ENCODE measurements around the gene ADPRM.
"Not testable (repeated sequence)": the region's sequence is repeated elsewhere in the genome, so short reads cannot be mapped to it uniquely, and the experiment has no call there.

ADPRM gene

GRCh38 chr17:10697092-10698081 is at the start of gene ADPRM, which contains the start of gene SCO1:
Gene ADPRM (plus strand): TSS chr17:10697594. CDS start chr17:10704927, 7,333 bp downstream.
Gene SCO1 (minus strand): TSS chr17:10697533. CDS start chr17:10697507, 26 bp downstream.
- DNase-seq (peak; percentile 91), ATAC-seq (peak; percentile 99)

DNA sequence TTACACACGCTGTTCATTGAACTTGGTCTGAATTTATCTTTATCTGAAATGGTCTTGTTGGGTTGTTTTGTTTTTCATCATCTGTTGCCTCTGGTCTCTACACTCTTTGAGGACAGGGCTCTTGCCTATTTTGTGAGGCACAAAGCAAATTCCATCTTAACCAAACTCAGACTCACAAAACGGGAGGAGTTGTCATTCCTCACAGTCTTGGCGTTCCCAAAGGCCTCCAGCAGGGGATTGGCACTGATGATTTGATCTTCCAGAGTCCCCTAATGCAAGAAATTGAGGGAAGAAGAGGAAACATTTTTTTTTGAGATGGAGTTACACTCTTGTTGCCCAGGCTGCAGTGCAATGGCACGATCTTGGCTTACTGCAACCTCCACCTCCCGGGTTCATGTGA is 49.0 kb upstream of the ADPRM start:
- ATAC-seq = no peak
- no peak for DNase-seq

DNA sequence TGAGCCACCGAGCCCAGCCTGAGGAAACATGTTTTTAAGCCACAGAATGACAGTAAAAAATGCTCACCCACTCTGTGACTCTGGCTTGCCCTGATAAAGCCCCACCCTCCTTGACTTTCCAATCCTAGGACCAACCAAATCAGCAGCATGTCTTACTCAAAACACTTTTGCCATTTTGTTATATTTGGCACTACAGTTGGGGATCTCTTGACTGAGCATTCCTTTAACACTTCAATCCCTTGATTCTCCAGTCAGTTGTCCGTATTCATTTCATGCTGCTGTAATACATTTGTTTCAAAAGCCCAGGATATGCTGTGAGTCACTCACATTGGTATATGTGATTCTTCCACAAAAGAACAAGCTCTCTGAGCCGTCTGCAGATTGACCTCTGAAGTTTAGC is 48.4 kb upstream of the ADPRM start:
- no peak for ATAC-seq

GRCh38 chr17:10649602-10650001 is 47.8 kb upstream of the ADPRM start:
- ATAC-seq = no peak
- DNase-seq = no peak

More for the DNA sequence above, 48.4 kb upstream of the ADPRM start:
- no peak for DNase-seq

DNA sequence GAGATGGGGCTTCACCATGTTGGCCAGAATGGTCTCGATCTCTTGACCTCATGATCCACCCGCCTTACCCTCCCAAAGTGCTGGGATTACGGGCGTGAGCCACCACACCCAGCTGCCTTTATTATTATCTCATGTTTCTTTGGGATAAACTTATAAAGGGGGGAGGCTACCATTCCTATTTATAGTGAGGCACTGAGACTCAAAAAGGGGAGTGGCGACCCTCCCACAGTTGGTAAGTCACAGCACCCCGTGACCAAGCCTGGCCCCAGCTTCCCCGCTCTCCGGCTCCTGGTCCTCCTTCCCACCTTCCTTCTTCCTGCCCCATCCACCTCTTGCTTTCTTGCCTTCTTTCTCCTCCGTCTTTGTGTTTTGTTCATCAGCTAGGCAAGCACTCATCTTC is 45.5 kb upstream of the ADPRM start:
- no peak for ATAC-seq
- DNase-seq = no peak

- ATAC-seq = peak; percentile 67
- DNase-seq = peak; percentile 12
Measured at GRCh38 chr17:10652984-10653659, 44.3 kb upstream of the ADPRM start.

- DNase-seq = no peak
- no peak for ATAC-seq
Measured at GRCh38 chr17:10653987-10654386, 43.4 kb upstream of the ADPRM start.

DNA sequence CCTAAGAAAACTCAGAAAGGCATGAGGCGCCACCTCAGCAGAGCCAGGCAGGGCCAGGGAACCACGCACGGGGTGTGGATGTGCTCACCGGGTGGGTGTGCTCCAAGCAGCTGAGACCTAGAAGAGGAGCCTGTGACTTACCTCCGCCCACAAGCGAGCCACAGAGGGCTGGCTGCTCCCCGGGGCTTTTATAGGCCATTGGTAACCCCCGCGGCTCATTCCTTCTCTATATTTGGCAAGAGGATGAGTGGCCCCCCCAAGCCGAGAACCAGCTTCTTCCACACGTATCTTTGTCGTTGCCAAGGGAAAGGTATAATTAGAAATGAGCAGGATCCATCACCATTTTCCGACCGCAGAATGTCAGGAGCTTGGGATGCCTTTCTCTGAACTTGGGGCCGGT is 40.2 kb upstream of the ADPRM start, which contains the start of gene MYH3:
MYH3 (minus strand) TSS at position 162 of the 400 bp plus-strand sequence. CDS start 2,245 bp downstream, outside the sequence.
- no peak for DNase-seq
- no peak for ATAC-seq

- DNase-seq (no peak), ATAC-seq (no peak)
Measured at GRCh38 chr17:10657879-10658278, 39.5 kb upstream of the ADPRM start.

GRCh38 chr17:10661437-10661836 is 36.0 kb upstream of the ADPRM start:
- no peak for DNase-seq

GRCh38 chr17:10663231-10663630 is 34.2 kb upstream of the ADPRM start:
- ATAC-seq = no peak
- no peak for DNase-seq

More at GRCh38 chr17:10661437-10661836, 36.0 kb upstream of the ADPRM start:
- no peak for ATAC-seq

- DNase-seq = no peak
Measured at GRCh38 chr17:10664571-10664970, 32.8 kb upstream of the ADPRM start.

GRCh38 chr17:10666906-10667305 is 30.5 kb upstream of the ADPRM start:
- ATAC-seq (no peak), DNase-seq (no peak)

More at GRCh38 chr17:10664571-10664970, 32.8 kb upstream of the ADPRM start:
- no peak for ATAC-seq

GRCh38 chr17:10668775-10669174 is 28.6 kb upstream of the ADPRM start:
- ATAC-seq = no peak
- no peak for DNase-seq

DNA sequence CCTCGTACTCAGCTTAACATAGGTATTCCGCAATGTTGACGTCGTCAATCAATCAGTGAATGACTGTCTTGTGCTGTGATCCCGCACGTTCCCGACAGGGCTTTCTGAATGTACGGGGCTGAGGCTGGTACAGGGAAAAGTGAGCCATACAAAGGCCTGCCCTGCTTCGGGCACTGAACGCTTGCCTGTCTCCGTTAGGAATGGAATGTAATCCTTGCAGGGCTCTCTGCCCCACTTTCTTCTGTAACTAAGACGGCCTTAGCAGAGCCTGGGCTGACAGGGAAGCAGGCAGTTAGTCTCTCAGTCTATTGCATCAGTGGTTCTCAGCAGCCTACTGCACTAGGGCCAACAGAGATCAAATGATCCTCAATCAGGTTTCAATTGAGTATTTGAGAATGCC is 24.1 kb upstream of the ADPRM start:
- ATAC-seq (no peak), DNase-seq (no peak)

- no peak for DNase-seq
- no peak for ATAC-seq
Measured at GRCh38 chr17:10674704-10675103, 22.7 kb upstream of the ADPRM start.

GRCh38 chr17:10681866-10682446 is 15.4 kb upstream of the ADPRM start:
- ATAC-seq = no peak
- no peak for DNase-seq

DNA sequence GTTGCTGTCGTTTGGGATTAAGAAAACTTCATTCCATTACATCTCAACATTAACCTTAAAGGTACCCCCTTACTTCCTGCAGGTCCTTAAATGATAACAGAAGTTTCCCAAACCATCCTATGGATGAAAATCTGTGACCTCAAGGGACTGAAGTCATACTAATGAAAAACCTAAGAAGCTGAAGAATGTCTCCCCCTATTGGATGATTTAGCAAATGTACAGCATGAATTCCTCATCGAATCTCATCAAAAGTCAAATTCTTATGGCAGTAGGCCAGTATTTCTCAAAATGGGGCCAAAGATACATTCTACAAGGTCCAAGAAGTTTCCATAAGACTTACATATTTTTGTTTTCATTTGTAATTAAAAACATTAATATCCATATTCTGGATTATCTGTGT is 13.5 kb upstream of the ADPRM start:
- ATAC-seq = no peak
- DNase-seq = no peak

DNA sequence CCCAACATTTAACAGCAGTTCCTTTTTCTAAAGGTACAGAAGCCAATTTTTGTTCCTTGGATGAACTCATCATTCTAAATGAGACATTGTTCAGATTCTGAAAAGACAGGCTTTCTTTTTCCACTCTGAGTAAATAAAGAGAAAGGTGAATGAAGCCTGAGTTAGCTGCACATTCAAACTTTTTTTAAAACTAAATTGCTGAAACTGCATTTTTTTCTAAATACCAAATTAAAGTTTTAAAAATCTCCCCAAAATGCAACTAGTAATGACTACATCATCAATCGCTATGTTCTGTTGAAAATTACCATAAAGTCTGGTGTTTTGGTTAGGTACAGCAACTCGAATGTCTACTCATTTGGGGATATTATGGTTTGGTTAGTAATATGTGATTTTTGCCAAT is 9.9 kb upstream of the ADPRM start:
- ATAC-seq (no peak), DNase-seq (no peak)

DNA sequence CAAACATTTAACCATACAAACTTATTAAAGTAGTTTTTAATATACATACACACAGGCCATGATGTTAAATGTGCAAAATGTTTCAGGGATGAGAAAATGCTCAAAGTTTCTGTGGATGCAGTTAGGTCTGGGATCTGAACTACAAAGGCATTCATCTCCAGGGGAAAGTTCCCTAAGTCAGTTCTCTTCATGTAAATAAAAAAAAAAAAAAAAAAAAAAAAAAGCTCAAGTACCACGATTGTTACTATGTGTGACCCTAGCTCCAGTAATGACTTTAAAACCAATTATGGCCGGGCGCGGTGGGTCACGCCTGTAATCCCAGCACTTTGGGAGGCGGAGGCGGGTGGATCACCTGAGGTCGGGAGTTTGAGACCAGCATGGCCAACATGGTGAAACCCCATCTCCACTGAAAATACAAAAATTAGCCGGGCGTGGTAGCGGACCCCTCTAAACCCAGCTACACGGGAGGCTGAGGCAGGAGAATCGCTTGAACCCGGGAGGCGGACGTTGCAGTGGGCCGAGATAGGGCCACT is 1.5 kb upstream of the ADPRM start:
- ATAC-seq, DNase-seq: not testable (repeated sequence)

GRCh38 chr17:10698096-10698818 is 863 bp downstream of the ADPRM start:
- DNase-seq (no peak), ATAC-seq (no peak)

DNA sequence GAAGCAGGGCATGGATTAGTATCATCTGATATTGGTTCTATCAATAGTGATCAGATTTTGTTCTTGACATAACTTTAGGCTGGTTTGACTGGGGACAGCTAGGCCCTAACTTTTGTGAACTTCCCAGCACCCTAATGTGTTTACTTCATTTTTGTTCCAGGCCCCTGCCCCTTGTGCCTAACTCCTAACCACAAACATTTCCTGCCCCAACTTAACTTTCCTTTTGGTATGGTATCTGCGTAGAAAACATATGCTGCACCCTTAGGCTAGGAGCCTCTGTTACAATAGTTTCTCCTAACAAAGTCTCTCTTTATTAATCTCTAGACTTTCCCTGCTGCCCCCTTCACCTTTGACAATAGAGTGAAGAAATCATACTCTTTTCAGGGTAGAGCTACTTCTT is 2.5 kb downstream of the ADPRM start:
- DNase-seq = no peak
- ATAC-seq = no peak
